ENCODE results near the gene POLR1A. TPM values are rescaled to one million over a fixed set of nuclear protein-coding genes. Genes with fewer than 3 reads are reported as not detected.

The POLR1A gene
- total and polyA plus RNA-seq, 2 experiments from 2014 or later: 6.3 to 19.0 TPM

- H2AFZ ChIP-seq: no peak overlapping the region
- no peaks in the 10 kb centered on the region for H3K9me3 ChIP-seq (ENCODE audit: low read depth)
- no peak overlapping the region for H3K4me2 ChIP-seq
- H4K20me1 ChIP-seq (ENCODE audit: insufficient read depth, poor library complexity, severe bottlenecking): no peaks in the 10 kb centered on the region
- H3K27ac ChIP-seq: peak overlapping the region; percentile 87
- H3K79me2 ChIP-seq: no peaks in the 10 kb centered on the region
- H3K9me2 ChIP-seq (replicated peaks; ENCODE audit: insufficient read depth): no peaks in the 10 kb centered on the region
- H3K4me1 ChIP-seq (ENCODE audit: insufficient read depth): peaks cover 26% of the 10 kb centered on the region
- no peak overlapping the region for H3K4me3 ChIP-seq
- no peaks in the 10 kb centered on the region for H3K27me3 ChIP-seq
- no peak for TF ChIP-seq EZH2 (IDR thresholded peaks at IDR 0.05; ENCODE audit: borderline replicate concordance)
- no peak for TF ChIP-seq EZH2phosphoT487 (IDR thresholded peaks at IDR 0.05; ENCODE audit: low read depth, severe bottlenecking, unreplicated experiment)
- no peak for TF ChIP-seq CTCF (IDR thresholded peaks at IDR 0.05; ENCODE audit: poor library complexity)
- DNase-seq (ENCODE audit: low spot score): no peak
- WGBS (ENCODE audit: low lambda C conversion rate, missing lambda C conversion rate): 90% methylated on average over 12 of the region's 12 CpGs
- H3K36me3 ChIP-seq (replicated peaks; ENCODE audit: insufficient read depth, low read depth): no peaks in the 10 kb centered on the region
Measured at GRCh38 chr2:86037141-86037794, 68.4 kb downstream of the POLR1A start.

GRCh38 chr2:86036669-86037138 is 69.0 kb downstream of the POLR1A start:
- Histone ChIP-seq H2AFZ (no peak overlapping the region), H3K4me2 (no peak overlapping the region), H4K20me1 (ENCODE audit: insufficient read depth, poor library complexity, severe bottlenecking) (no peaks in the 10 kb centered on the region), H3K36me3 (replicated peaks; ENCODE audit: insufficient read depth, low read depth) (no peaks in the 10 kb centered on the region), H3K9me2 (replicated peaks; ENCODE audit: insufficient read depth) (no peaks in the 10 kb centered on the region), H3K27ac (peak overlapping the region; percentile 87), H3K27me3 (no peaks in the 10 kb centered on the region), H3K4me1 (ENCODE audit: insufficient read depth) (peaks cover 26% of the 10 kb centered on the region), H3K79me2 (no peaks in the 10 kb centered on the region), H3K9me3 (ENCODE audit: low read depth) (no peaks in the 10 kb centered on the region), H3K4me3 (no peak overlapping the region)
- DNase-seq (ENCODE audit: low spot score): no peak
- WGBS (ENCODE audit: low lambda C conversion rate, missing lambda C conversion rate): 80% methylated on average over 7 of the region's 7 CpGs
- TF ChIP-seq EZH2phosphoT487 (IDR thresholded peaks at IDR 0.05; ENCODE audit: low read depth, severe bottlenecking, unreplicated experiment) (no peak), CTCF (IDR thresholded peaks at IDR 0.05; ENCODE audit: poor library complexity) (no peak), EZH2 (IDR thresholded peaks at IDR 0.05; ENCODE audit: borderline replicate concordance) (no peak)

- TF ChIP-seq CTCF (IDR thresholded peaks at IDR 0.05; ENCODE audit: poor library complexity): peak; percentile 29
- TF ChIP-seq EZH2phosphoT487 (IDR thresholded peaks at IDR 0.05; ENCODE audit: low read depth, severe bottlenecking, unreplicated experiment): no peak
- TF ChIP-seq EZH2 (IDR thresholded peaks at IDR 0.05; ENCODE audit: borderline replicate concordance): no peak
- Histone ChIP-seq H3K9me2 (replicated peaks; ENCODE audit: insufficient read depth) (no peaks in the 10 kb centered on the region), H3K36me3 (replicated peaks; ENCODE audit: insufficient read depth, low read depth) (no peaks in the 10 kb centered on the region), H2AFZ (no peak overlapping the region), H3K9me3 (ENCODE audit: low read depth) (no peaks in the 10 kb centered on the region), H3K27me3 (no peaks in the 10 kb centered on the region), H3K27ac (peak overlapping the region; percentile 87), H3K4me1 (ENCODE audit: insufficient read depth) (peaks cover 26% of the 10 kb centered on the region), H3K4me3 (no peak overlapping the region), H3K79me2 (no peaks in the 10 kb centered on the region), H4K20me1 (ENCODE audit: insufficient read depth, poor library complexity, severe bottlenecking) (no peaks in the 10 kb centered on the region), H3K4me2 (peak overlapping the region; percentile 26)
- peak; percentile 66 for DNase-seq (ENCODE audit: low spot score)
- 43% methylated on average over 10 of the region's 10 CpGs for WGBS (ENCODE audit: low lambda C conversion rate, missing lambda C conversion rate)
Measured at GRCh38 chr2:86035883-86036668, 69.6 kb downstream of the POLR1A start.
